ENCODE data around the gene NTN1.

DNA sequence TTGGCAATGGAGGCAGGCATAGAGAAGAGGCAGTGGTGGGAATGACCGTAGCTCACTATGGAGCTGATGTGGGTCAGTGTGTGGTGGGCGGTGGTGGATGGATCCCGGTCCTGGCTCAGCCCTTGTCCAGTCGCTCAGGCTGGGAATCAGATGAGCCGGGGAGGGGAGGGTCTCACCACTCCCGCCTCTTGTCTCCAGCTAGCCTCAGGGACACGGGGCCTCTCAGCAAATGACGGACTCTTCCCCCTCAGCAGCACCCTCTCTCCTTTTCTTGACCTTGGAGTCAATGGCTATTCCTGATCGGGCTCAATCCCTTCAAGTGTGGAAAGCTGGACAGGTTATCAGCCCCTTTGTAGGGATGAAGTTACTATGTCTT, 208.5 kb downstream of the NTN1 start:
- TF ChIP-seq POLR2A (IDR thresholded peaks at IDR 0.05; ENCODE audit: low read depth, low read length) (no peak), MAZ (IDR thresholded peaks at IDR 0.05; ENCODE audit: borderline replicate concordance, low read depth, low read length) (no peak), MXI1 (IDR thresholded peaks at IDR 0.05; ENCODE audit: borderline replicate concordance, low read depth, low read length) (no peak), MAFK (IDR thresholded peaks at IDR 0.05; ENCODE audit: low read depth, low read length) (no peak), CEBPB (IDR thresholded peaks at IDR 0.05; ENCODE audit: low read depth, low read length) (no peak), NFE2L2 (IDR thresholded peaks at IDR 0.05; ENCODE audit: low read depth, low read length) (no peak), CHD1 (IDR thresholded peaks at IDR 0.05; ENCODE audit: low read depth, low read length) (no peak)
- TF ChIP-seq, protein P1, sequence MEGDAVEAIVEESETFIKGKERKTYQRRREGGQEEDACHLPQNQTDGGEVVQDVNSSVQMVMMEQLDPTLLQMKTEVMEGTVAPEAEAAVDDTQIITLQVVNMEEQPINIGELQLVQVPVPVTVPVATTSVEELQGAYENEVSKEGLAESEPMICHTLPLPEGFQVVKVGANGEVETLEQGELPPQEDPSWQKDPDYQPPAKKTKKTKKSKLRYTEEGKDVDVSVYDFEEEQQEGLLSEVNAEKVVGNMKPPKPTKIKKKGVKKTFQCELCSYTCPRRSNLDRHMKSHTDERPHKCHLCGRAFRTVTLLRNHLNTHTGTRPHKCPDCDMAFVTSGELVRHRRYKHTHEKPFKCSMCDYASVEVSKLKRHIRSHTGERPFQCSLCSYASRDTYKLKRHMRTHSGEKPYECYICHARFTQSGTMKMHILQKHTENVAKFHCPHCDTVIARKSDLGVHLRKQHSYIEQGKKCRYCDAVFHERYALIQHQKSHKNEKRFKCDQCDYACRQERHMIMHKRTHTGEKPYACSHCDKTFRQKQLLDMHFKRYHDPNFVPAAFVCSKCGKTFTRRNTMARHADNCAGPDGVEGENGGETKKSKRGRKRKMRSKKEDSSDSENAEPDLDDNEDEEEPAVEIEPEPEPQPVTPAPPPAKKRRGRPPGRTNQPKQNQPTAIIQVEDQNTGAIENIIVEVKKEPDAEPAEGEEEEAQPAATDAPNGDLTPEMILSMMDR (conservative IDR thresholded peaks at IDR 0.05; ENCODE audit: low read depth, low read length): no peak
